ENCODE results near the gene GLDC.

Gene GLDC

DNA sequence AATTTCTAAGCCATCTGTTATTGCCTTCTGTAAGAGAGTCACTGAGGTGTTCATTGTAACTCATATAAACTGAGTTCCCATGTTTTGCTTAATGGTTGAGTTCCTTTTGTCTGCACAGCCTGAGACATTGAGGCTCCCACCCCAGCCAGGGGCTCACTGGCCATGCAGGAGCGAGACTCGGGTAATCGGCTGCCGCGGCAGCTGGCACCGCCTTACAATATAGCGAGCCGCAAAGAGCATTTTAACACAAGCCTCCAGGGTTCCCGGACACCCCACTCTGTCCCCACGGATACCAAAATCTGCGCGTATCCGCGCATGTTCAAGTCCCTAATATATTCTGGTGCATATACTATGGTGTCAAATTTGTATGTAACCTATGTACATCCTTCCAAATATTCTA lies 24.4 kb upstream of the GLDC start:
- ChIA-PET POLR2A (no interaction called here), CTCF (no interaction called here)
- no peak for TF ChIP-seq ELF4 (IDR thresholded peaks at IDR 0.05)
- TF ChIP-seq FOXA1 (IDR thresholded peaks at IDR 0.05): no peak
- no peak for TF ChIP-seq FOXK2 (IDR thresholded peaks at IDR 0.05)
- no peak for TF ChIP-seq ZNF384 (IDR thresholded peaks at IDR 0.05)
- no peak for TF ChIP-seq NFRKB (IDR thresholded peaks at IDR 0.05)
- TF ChIP-seq SUZ12 (IDR thresholded peaks at IDR 0.05): no peak
- DNase-seq (ENCODE audit: extremely low spot score): no peak

DNA sequence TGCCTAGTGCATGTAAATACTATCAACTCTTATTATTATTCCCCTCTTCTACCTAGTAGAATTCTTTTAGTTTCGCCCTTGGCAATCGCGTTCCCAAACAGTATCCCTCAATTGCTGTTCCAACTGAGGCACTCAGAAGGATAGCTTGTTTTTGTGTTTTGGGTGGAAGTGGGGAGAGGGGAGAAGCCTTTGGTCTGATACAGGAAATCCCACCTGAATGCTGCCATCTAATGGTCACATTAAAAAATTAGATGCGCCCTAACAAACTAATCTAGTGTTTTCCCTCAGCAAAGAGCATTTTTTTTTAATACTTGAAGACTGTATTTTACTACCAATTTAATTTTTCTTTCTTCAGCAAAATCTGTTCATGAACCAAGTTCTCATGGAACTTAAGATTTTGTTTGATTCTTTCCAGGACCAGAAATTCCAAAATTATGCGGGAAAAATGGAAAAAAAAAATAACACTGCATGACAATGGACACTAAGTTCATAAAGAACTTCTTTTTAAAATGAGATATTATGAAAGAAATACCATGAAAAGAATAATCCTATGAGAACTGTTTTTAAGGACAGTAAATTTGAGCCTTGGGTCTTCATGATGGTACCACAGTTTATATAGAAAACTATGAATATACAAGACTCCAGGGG lies 22.2 kb upstream of the GLDC start:
- TF ChIP-seq FOXA1 (IDR thresholded peaks at IDR 0.05) (no peak), NFRKB (IDR thresholded peaks at IDR 0.05) (no peak), SP1 (IDR thresholded peaks at IDR 0.05) (no peak), BHLHE40 (IDR thresholded peaks at IDR 0.05; ENCODE audit: borderline replicate concordance) (no peak), TARDBP (IDR thresholded peaks at IDR 0.05) (no peak)
- ChIA-PET CTCF (interaction anchor here (0.6 to 0.9 kb wide), 5 partner anchors 77 to 1823 kb away, joined by 3 to 9 read pairs (median 3); no protein-coding TSS in a partner anchor), POLR2A (no interaction called here)
- peak; percentile 39 for DNase-seq (ENCODE audit: extremely low spot score)

DNA sequence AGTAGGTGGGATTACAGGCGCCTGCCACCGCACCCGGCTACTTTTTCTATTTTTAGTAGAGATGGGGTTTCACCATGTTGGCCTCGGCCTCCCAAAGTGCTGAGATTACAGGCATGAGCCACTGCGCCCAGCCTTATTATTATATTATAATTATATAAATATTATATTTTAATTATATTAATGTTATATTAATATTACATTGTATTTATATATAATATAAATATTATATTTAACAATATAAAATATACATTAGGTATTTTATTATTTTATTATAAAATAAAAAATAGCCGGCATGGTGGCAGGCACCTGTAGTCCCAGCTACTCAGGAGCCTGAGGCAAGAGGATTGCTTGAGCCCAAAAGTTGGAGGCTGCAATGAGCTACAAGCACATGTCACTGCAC lies 21.6 kb upstream of the GLDC start:
- CTCF ChIA-PET: interaction anchor here (0.6 to 0.9 kb wide), 5 partner anchors 76 to 1823 kb away, joined by 3 to 9 read pairs (median 3); no protein-coding TSS in a partner anchor
- no peak for DNase-seq (ENCODE audit: extremely low spot score)
- POLR2A ChIA-PET: no interaction called here
- TF ChIP-seq FOXM1 (IDR thresholded peaks at IDR 0.05; ENCODE audit: borderline replicate concordance) (no peak), ZNF384 (IDR thresholded peaks at IDR 0.05) (no peak)
- TF ChIP-seq, protein P1, sequence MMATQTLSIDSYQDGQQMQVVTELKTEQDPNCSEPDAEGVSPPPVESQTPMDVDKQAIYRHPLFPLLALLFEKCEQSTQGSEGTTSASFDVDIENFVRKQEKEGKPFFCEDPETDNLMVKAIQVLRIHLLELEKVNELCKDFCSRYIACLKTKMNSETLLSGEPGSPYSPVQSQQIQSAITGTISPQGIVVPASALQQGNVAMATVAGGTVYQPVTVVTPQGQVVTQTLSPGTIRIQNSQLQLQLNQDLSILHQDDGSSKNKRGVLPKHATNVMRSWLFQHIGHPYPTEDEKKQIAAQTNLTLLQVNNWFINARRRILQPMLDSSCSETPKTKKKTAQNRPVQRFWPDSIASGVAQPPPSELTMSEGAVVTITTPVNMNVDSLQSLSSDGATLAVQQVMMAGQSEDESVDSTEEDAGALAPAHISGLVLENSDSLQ (IDR thresholded peaks at IDR 0.05): no peak

DNA sequence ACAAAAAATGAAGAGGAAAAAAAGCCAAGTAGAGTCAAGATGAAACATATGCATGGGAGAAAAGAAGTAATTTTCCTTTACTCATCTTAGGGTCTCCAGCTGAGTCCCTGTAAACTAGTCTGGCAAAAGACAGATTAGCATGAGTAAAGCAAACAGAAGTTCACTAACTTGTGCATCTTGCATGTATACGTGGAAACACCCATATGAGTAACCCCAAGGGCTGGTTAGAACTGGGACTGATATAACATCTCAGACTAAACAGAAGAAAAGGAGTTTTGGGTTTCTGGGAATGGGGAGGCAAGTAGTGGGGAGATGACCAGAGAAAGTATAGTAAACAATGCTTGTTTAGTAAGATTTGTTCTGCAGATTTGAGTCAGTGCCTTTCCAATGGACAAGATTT lies 20.1 kb upstream of the GLDC start:
- no peak for DNase-seq (ENCODE audit: extremely low spot score)
- ChIA-PET POLR2A (no interaction called here), CTCF (no interaction called here)
- TF ChIP-seq CTBP1 (IDR thresholded peaks at IDR 0.05; ENCODE audit: borderline replicate concordance): no peak
- no peak for TF ChIP-seq LEF1 (IDR thresholded peaks at IDR 0.05; ENCODE audit: borderline replicate concordance)
- no peak for TF ChIP-seq BHLHE40 (IDR thresholded peaks at IDR 0.05; ENCODE audit: borderline replicate concordance)
- no peak for TF ChIP-seq FOXA1 (IDR thresholded peaks at IDR 0.05)
- no peak for TF ChIP-seq ARNT (IDR thresholded peaks at IDR 0.05)
- TF ChIP-seq L3MBTL2 (conservative IDR thresholded peaks at IDR 0.05): no peak
- TF ChIP-seq, protein P1 (IDR thresholded peaks at IDR 0.05): no peak
- no peak for TF ChIP-seq SP1 (IDR thresholded peaks at IDR 0.05)
- TF ChIP-seq TARDBP (IDR thresholded peaks at IDR 0.05): no peak

DNA sequence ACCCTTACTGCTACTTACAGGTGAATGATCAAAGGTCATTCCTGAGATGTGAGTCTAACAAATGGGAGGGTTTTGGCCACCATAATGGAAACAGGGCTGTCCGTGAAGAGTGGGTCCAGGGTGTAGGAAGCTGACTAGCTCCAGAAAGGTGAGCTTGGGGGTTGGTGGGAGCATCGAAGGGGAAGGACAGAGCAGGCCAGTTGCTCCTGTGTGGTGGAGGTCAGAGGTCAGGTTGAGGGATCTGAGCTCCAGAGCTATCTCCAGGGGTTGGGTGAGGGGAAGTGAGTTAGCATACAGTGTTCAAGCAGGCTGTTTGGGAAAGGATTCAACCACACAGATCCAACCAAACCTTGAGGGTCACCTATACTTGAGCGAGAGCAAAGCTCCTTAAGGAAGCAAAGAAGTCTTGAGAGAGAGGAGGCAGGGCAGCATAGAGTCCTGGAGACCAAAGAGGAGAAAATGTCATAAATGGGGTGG lies 18.7 kb upstream of the GLDC start:
- no peak for DNase-seq (ENCODE audit: extremely low spot score)
- TF ChIP-seq FOXK2 (IDR thresholded peaks at IDR 0.05) (no peak), TARDBP (IDR thresholded peaks at IDR 0.05) (no peak), L3MBTL2 (conservative IDR thresholded peaks at IDR 0.05) (no peak), FOXM1 (IDR thresholded peaks at IDR 0.05; ENCODE audit: borderline replicate concordance) (no peak), ELF4 (IDR thresholded peaks at IDR 0.05) (no peak), CTBP1 (IDR thresholded peaks at IDR 0.05; ENCODE audit: borderline replicate concordance) (no peak)
- TF ChIP-seq, protein P1 (IDR thresholded peaks at IDR 0.05): no peak
- ChIA-PET POLR2A (no interaction called here), CTCF (no interaction called here)

DNA sequence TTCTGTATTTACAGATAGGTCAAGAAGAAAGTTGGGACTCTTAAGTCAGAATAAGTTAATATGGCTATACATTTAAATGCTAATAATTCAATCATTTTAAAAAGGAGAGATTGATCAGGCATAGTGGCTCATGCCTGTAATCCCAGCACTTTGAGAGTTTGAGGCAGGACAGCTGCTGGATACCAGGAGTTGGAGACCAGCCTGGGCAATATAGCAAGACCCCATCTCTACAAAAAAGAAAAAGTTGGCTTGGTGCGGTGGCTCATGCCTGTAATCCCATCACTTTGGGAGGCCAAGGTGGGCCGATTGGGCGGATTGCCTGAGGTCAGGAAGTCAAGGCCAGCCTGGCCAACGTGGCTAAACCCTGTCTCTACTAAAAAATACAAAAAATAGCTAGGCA lies 15.0 kb upstream of the GLDC start:
- DNase-seq (ENCODE audit: extremely low spot score): no peak
- ChIA-PET POLR2A (no interaction called here), CTCF (no interaction called here)
- TF ChIP-seq HDGF (IDR thresholded peaks at IDR 0.05; ENCODE audit: borderline replicate concordance) (no peak), CTBP1 (IDR thresholded peaks at IDR 0.05; ENCODE audit: borderline replicate concordance) (no peak), FOXK2 (IDR thresholded peaks at IDR 0.05) (no peak), ZNF384 (IDR thresholded peaks at IDR 0.05) (no peak), FOXA1 (IDR thresholded peaks at IDR 0.05) (no peak), ELF4 (IDR thresholded peaks at IDR 0.05) (no peak), FOXM1 (IDR thresholded peaks at IDR 0.05; ENCODE audit: borderline replicate concordance) (no peak), L3MBTL2 (conservative IDR thresholded peaks at IDR 0.05) (no peak), SP1 (IDR thresholded peaks at IDR 0.05) (no peak), SUZ12 (IDR thresholded peaks at IDR 0.05) (no peak), NFRKB (IDR thresholded peaks at IDR 0.05) (no peak), ARNT (IDR thresholded peaks at IDR 0.05) (no peak), TARDBP (IDR thresholded peaks at IDR 0.05) (no peak), LEF1 (IDR thresholded peaks at IDR 0.05; ENCODE audit: borderline replicate concordance) (no peak), BHLHE40 (IDR thresholded peaks at IDR 0.05; ENCODE audit: borderline replicate concordance) (no peak)
- TF ChIP-seq, protein P1 (IDR thresholded peaks at IDR 0.05): no peak
